Esophagus muscularis mucosa (tissue), 4 donors: ENCODE results near the gene TMEM87B. TPM values are rescaled to one million over a fixed set of nuclear protein-coding genes. Genes with fewer than 3 reads are reported as not detected.

Source experiments
- DNase-seq: peaks from one replicate; pipeline ENCODE4 v3.0.0-alpha.2; 2017; ENCODE audit errors: extremely low spot score
- H3K27ac ChIP-seq, 4 donors: fragments of 200-600 bp; sonication (generic); replicated peaks in 1 of 4; 1 replicate in 3 of 4; 2 replicates in 1 of 4; pipeline ENCODE4 v1.5.1; 2016 to 2019; ENCODE audit warnings: mild to moderate bottlenecking in 1 of 4
- H3K27me3 ChIP-seq, 4 donors: fragments of 200-600 bp; sonication (generic); one replicate each; pipeline versions ENCODE4 v1.5.1 to v1.6.0; 2016 to 2019
- H3K36me3 ChIP-seq, 4 donors: fragments of 200-600 bp; sonication (generic); one replicate each; pipeline ENCODE4 v1.5.1; 2016 to 2019
- H3K4me1 ChIP-seq, 4 donors: fragments of 200-600 bp; sonication (generic); one replicate each; pipeline ENCODE4 v1.5.1; 2016 to 2019
- H3K4me3 ChIP-seq, 4 donors: fragments of 200-600 bp; sonication (generic); 1 replicate in 2 of 4; 2 replicates in 2 of 4; pipeline ENCODE4 v1.5.1; 2016 to 2019; ENCODE audit warnings: mild to moderate bottlenecking in 4 of 4, moderate library complexity in 1 of 4
- H3K9me3 ChIP-seq, 4 donors: fragments of 200-600 bp; sonication (generic); 1 replicate in 3 of 4; 2 replicates in 1 of 4; pipeline ENCODE4 v1.5.1; 2016 to 2019
- CTCF ChIP-seq, 3 experiments: fragments of 200-600 bp in 2 of 3; fragments of 450-650 bp in 1 of 3; sonication (generic) in 2 of 3; IDR thresholded peaks; one replicate each; pipeline ENCODE4 v1.5.1; 2017 to 2019; ENCODE audit warnings: antibody characterized with exemption in 3 of 3, mild to moderate bottlenecking in 2 of 3, moderate library complexity in 1 of 3
- EP300 ChIP-seq: sonication (generic); formaldehyde crosslinking; IDR thresholded peaks from one replicate; pipeline ENCODE4 v1.6.1; 2017; ENCODE audit warnings: antibody characterized with exemption
- POLR2A ChIP-seq: fragments of 450-650 bp; IDR thresholded peaks from one replicate; pipeline ENCODE4 v1.6.1; 2017; ENCODE audit warnings: antibody characterized with exemption, moderate library complexity, mild to moderate bottlenecking, low read depth
- POLR2AphosphoS5 ChIP-seq, 2 donors: sonication (generic); formaldehyde crosslinking; IDR thresholded peaks; one replicate each; pipeline ENCODE4 v1.6.1; 2017; ENCODE audit warnings: antibody characterized with exemption in 2 of 2
- WGBS: methylation state at CpG from one replicate; pipeline ENCODE4 v1.1.5; 2018; 5-methylcytosine and 5-hydroxymethylcytosine counted together
- intact Hi-C: fragments of 100-400 bp; cut with DNase I; formaldehyde crosslinking; loops from one replicate; pipeline ENCODE4 v1.15.1; 2023
- total RNA-seq, 4 donors: library from RNA; depleted of rRNA; stranded (reverse); fragments of >200 nt; gene quantifications; one replicate each; pipeline versions ENCODE4 v1.1.0 to v1.2.1, GENCODE V29; 2016

The TMEM87B gene
- total RNA-seq, 4 donors from 2014 or later: 13.7 to 21.8 (median 14.9) TPM

- no peak for TF ChIP-seq CTCF (IDR thresholded peaks at IDR 0.05)
- TF ChIP-seq POLR2A: no peak
- TF ChIP-seq POLR2AphosphoS5 (IDR thresholded peaks at IDR 0.05): no peak
- no peak for TF ChIP-seq EP300
- no peak overlapping the region for H3K4me3 ChIP-seq
- intact Hi-C loops: no loop called here
- WGBS: 91% methylated on average over 5 of the region's 5 CpGs
- H3K27me3 ChIP-seq: peaks cover 0 to 12% (median 0%) of the 10 kb centered on the region in 4 donors
- no peaks in the 10 kb centered on the region for H3K36me3 ChIP-seq
- no peaks in the 10 kb centered on the region for H3K9me3 ChIP-seq
- H3K4me1 ChIP-seq: peaks cover 0 to 10% (median 8%) of the 10 kb centered on the region in 4 donors
- peak; percentile 72 for DNase-seq
- H3K27ac ChIP-seq: no peak overlapping the region
Observed at GRCh38 chr2:112143150-112143549, 88.1 kb downstream of the TMEM87B start.

GRCh38 chr2:112144966-112145365, 89.9 kb downstream of the TMEM87B start:
- Histone ChIP-seq H3K27ac (no peak overlapping the region), H3K27me3 (peaks cover 0 to 11% (median 0%) of the 10 kb centered on the region in 4 donors), H3K4me3 (no peak overlapping the region), H3K4me1 (peaks cover 0 to 5% (median 4%) of the 10 kb centered on the region in 4 donors), H3K9me3 (no peaks in the 10 kb centered on the region), H3K36me3 (no peaks in the 10 kb centered on the region)
- intact Hi-C loops: no loop called here
- DNase-seq: no peak
- WGBS: 93% methylated on average over 6 of the region's 6 CpGs
- TF ChIP-seq POLR2AphosphoS5 (IDR thresholded peaks at IDR 0.05): no peak
- no peak for TF ChIP-seq EP300
- TF ChIP-seq POLR2A: no peak
- no peak for TF ChIP-seq CTCF (IDR thresholded peaks at IDR 0.05)

- 85% methylated on average over 17 of the region's 17 CpGs for whole genome bisulfite sequencing
- Histone ChIP-seq H3K27ac (no peak overlapping the region), H3K4me1 (no peaks in the 10 kb centered on the region), H3K27me3 (no peaks in the 10 kb centered on the region), H3K4me3 (no peak overlapping the region), H3K9me3 (no peaks in the 10 kb centered on the region), H3K36me3 (no peaks in the 10 kb centered on the region)
- no peak for DNase-seq
- no peak for TF ChIP-seq CTCF (IDR thresholded peaks at IDR 0.05)
- TF ChIP-seq POLR2AphosphoS5 (IDR thresholded peaks at IDR 0.05): no peak
- TF ChIP-seq EP300: no peak
- TF ChIP-seq POLR2A: no peak
- intact Hi-C loops: no loop called here
Observed at GRCh38 chr2:112147382-112148168, 92.5 kb downstream of the TMEM87B start.

GRCh38 chr2:112148477-112148876, 93.4 kb downstream of the TMEM87B start:
- peak; percentile 78 for DNase-seq
- Histone ChIP-seq H3K27ac (no peak overlapping the region), H3K27me3 (no peaks in the 10 kb centered on the region), H3K36me3 (no peaks in the 10 kb centered on the region), H3K4me1 (no peaks in the 10 kb centered on the region), H3K4me3 (no peak overlapping the region), H3K9me3 (no peaks in the 10 kb centered on the region)
- TF ChIP-seq CTCF (IDR thresholded peaks at IDR 0.05) (no peak), POLR2AphosphoS5 (IDR thresholded peaks at IDR 0.05) (no peak), EP300 (no peak), POLR2A (no peak)
- no CpG with 5 or more reads among the region's 2 CpGs for WGBS
- intact Hi-C loops: no loop called here
